ENCODE results near the gene ADAMTSL3. TPM values are rescaled to one million over a fixed set of nuclear protein-coding genes. Genes with fewer than 3 reads are reported as not detected.

Gene ADAMTSL3
- total and polyA plus RNA-seq, 2 of the 4 experiments (the other 2 are of a cell fraction): under 0.01 to 0.02 TPM

- H4K5ac ChIP-seq (ENCODE audit: low read depth, low read length): no peak overlapping the region
- intact Hi-C loops (cut with micrococcal nuclease): no loop called here
- in situ Hi-C loops (cut with MboI; ENCODE audit: low sequenced_read_pairs): no loop called here
- peaks cover 4% of the 10 kb centered on the region; the same call in 1 of the 2 replicates for H3K9me3 ChIP-seq (ENCODE audit: control insufficient read depth, insufficient read depth, low read length)
- TF ChIP-seq POLR2A (IDR thresholded peaks at IDR 0.05; ENCODE audit: low read depth, low read length) (no peak), CEBPB (IDR thresholded peaks at IDR 0.05; ENCODE audit: low read depth, low read length) (no peak), FOS (IDR thresholded peaks at IDR 0.05; ENCODE audit: low read depth, low read length) (no peak), RAD21 (IDR thresholded peaks at IDR 0.05; ENCODE audit: low read length) (no peak), CTCF (conservative IDR thresholded peaks at IDR 0.05; ENCODE audit: low read depth, low read length) (no peak), BHLHE40 (IDR thresholded peaks at IDR 0.05; ENCODE audit: low read depth, low read length) (no peak), MXI1 (IDR thresholded peaks at IDR 0.05; ENCODE audit: borderline replicate concordance, low read depth, low read length) (no peak), MAFK (IDR thresholded peaks at IDR 0.05; ENCODE audit: low read depth, low read length) (no peak), MAZ (IDR thresholded peaks at IDR 0.05; ENCODE audit: borderline replicate concordance, low read depth, low read length) (no peak), NFE2L2 (IDR thresholded peaks at IDR 0.05; ENCODE audit: low read depth, low read length) (no peak), USF2 (IDR thresholded peaks at IDR 0.05; ENCODE audit: low read depth, low read length) (no peak), CHD1 (IDR thresholded peaks at IDR 0.05; ENCODE audit: low read depth, low read length) (no peak), SMC3 (IDR thresholded peaks at IDR 0.05; ENCODE audit: low read depth, low read length) (no peak), RFX5 (IDR thresholded peaks at IDR 0.05; ENCODE audit: low read depth, low read length) (no peak), RCOR1 (IDR thresholded peaks at IDR 0.05; ENCODE audit: insufficient replicate concordance, low read length) (no peak)
- TF ChIP-seq, protein P1, sequence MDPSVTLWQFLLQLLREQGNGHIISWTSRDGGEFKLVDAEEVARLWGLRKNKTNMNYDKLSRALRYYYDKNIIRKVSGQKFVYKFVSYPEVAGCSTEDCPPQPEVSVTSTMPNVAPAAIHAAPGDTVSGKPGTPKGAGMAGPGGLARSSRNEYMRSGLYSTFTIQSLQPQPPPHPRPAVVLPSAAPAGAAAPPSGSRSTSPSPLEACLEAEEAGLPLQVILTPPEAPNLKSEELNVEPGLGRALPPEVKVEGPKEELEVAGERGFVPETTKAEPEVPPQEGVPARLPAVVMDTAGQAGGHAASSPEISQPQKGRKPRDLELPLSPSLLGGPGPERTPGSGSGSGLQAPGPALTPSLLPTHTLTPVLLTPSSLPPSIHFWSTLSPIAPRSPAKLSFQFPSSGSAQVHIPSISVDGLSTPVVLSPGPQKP (IDR thresholded peaks at IDR 0.05; ENCODE audit: borderline replicate concordance, low read depth, low read length): no peak
- no peaks in the 10 kb centered on the region for H3K79me1 ChIP-seq (ENCODE audit: low read depth in 1 of 2, low read length in 2 of 2)
- H3K23ac ChIP-seq (ENCODE audit: low read depth, low read length): no peak overlapping the region
- no peak overlapping the region for H2BK120ac ChIP-seq (ENCODE audit: low read depth, low read length)
- H2BK15ac ChIP-seq (ENCODE audit: low read depth, low read length): no peak overlapping the region
- H2AK5ac ChIP-seq (ENCODE audit: low read depth, low read length): no peak overlapping the region
- no peak overlapping the region for H2BK5ac ChIP-seq (ENCODE audit: low read depth, low read length, poor library complexity, severe bottlenecking)
- H3K18ac ChIP-seq (ENCODE audit: low read depth, low read length): no peak overlapping the region
- ATAC-seq (ENCODE audit: low read depth): no peak
- POLR2A ChIA-PET (ENCODE audit: unreplicated experiment): no interaction called here
- H3K36me3 ChIP-seq (ENCODE audit: control insufficient read depth, insufficient read depth, low read length): no peaks in the 10 kb centered on the region
- no peak overlapping the region for H2AFZ ChIP-seq (replicated peaks; ENCODE audit: low read length, poor library complexity)
- no peak overlapping the region for H3K14ac ChIP-seq (replicated peaks; ENCODE audit: low read depth, low read length)
- no peaks in the 10 kb centered on the region for H4K20me1 ChIP-seq (ENCODE audit: insufficient read depth, low read length)
- no peaks in the 10 kb centered on the region for H3K9me1 ChIP-seq (ENCODE audit: insufficient read depth, low read length)
- CTCF ChIA-PET: no interaction called here
- no peaks in the 10 kb centered on the region; the same call in 1 of the 2 replicates for H3K27me3 ChIP-seq (ENCODE audit: control insufficient read depth, insufficient read depth, low read length)
- no peak overlapping the region for H3K4me3 ChIP-seq (ENCODE audit: insufficient read depth, low read depth, low read length)
- no peak overlapping the region for H3K4ac ChIP-seq (ENCODE audit: low read depth, low read length)
- H3K56ac ChIP-seq (ENCODE audit: extremely low read depth, insufficient read depth, low read length): no peak overlapping the region
- no peak overlapping the region for H3K27ac ChIP-seq (ENCODE audit: insufficient read depth, low read length)
- no peak overlapping the region for H2AK9ac ChIP-seq (replicated peaks; ENCODE audit: low read depth, low read length, poor library complexity)
- no TSS peak for BruUV-seq (replicated peaks)
- no peak overlapping the region for H4K91ac ChIP-seq (ENCODE audit: insufficient read depth, low read depth, low read length)
- dilution Hi-C loops (cut with HindIII; ENCODE audit: low sequenced_read_pairs, unreplicated experiment): no loop called here
- no peak overlapping the region for H3K4me2 ChIP-seq (ENCODE audit: low read depth, low read length)
- DNase-seq: no peak
- no peak overlapping the region for H2BK20ac ChIP-seq (ENCODE audit: low read depth, low read length)
- H3K9ac ChIP-seq (ENCODE audit: low read depth, low read length): no peak overlapping the region
- H4K8ac ChIP-seq (ENCODE audit: low read depth in 2 of 2, low read length in 2 of 2): no peak overlapping the region
- H3K4me1 ChIP-seq (ENCODE audit: control insufficient read depth, insufficient read depth, low read length): no peaks in the 10 kb centered on the region
Observed at GRCh38 chr15:83930392-83931212, 276.7 kb downstream of the ADAMTSL3 start.
